T-helper 1 cell treated with Interleukin-12 subunit alpha and Interleukin-12 subunit beta and Interleukin-4 antibody, amounts not matched to agents 30 μg/mL and 1 μg/mL, for 36 hours (primary cell): Measurements from ENCODE around the gene ASB16.
A peak's percentile ranks its signal among the peaks of the same experiment; 100 is the strongest.

ENCODE experiments used
- H3K27ac Mint-ChIP-seq: one replicate; pipeline ENCODE4 v1.8.0; 2021; ENCODE audit warnings: mild to moderate bottlenecking, mixed read lengths
- H3K27me3 Mint-ChIP-seq: one replicate; pipeline ENCODE4 v1.8.0; 2021; ENCODE audit warnings: low read depth, mixed read lengths
- H3K36me3 Mint-ChIP-seq: one replicate; pipeline ENCODE4 v1.8.0; 2021; ENCODE audit warnings: low read depth, mixed read lengths
- H3K4me1 Mint-ChIP-seq: one replicate; pipeline ENCODE4 v1.8.0; 2021; ENCODE audit warnings: low read depth, mixed read lengths
- H3K4me3 Mint-ChIP-seq: one replicate; pipeline ENCODE4 v1.8.0; 2021; ENCODE audit warnings: mild to moderate bottlenecking, moderate library complexity, mixed read lengths
- H3K9me3 Mint-ChIP-seq: one replicate; pipeline ENCODE4 v1.8.0; 2021; ENCODE audit warnings: mixed read lengths

The ASB16 gene

DNA sequence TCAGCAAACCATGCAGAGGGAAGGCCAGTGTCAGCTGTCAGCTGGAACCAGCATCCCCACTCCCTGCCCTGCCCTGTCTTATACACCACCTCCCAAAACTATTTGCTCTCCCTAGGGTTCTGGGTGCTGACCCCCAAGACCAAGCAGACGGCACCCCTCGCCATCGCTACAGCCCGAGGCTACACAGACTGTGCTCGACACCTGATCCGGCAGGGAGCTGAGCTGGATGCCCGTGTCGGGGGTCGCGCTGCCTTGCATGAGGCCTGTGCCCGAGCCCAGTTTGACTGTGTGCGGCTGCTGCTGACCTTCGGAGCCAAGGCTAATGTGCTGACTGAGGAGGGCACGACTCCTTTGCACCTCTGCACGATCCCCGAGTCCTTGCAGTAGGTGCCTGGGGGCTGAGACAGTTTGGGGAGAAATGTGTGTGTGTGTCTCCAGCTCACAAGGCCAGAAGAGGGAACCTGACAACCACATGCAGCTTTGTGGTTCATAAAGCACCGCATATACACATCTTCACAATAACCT lies 1.5 kb downstream of the ASB16 start:
- Mint-ChIP-seq H3K36me3 (peaks cover 12% of the 10 kb centered on the region), H3K9me3 (no peaks in the 10 kb centered on the region), H3K4me1 (peaks cover 10% of the 10 kb centered on the region), H3K4me3 (no peak overlapping the region), H3K27me3 (no peaks in the 10 kb centered on the region), H3K27ac (no peak overlapping the region)

DNA sequence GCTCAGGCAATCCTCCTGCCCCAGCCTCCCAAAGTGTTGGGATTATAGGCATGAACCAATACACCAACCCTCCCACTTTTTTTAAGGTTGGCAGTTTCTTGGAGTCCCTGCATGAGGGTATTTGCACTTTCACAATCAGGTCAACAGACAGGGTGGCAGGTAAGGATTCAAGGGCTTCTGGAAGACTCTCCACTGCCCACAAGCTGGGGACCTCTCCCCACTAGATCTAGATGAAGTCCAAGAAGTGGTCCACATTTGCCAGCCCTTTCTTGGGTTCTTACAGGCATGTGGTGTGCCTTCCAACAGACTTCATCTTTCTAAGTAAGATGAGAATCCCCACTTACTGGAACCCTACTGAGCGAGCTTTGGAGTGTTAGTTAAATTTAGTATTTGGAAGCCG lies 3.9 kb downstream of the ASB16 start:
- H3K4me3 Mint-ChIP-seq, result no peak overlapping the region
- H3K4me1 Mint-ChIP-seq, result peaks cover 1% of the 10 kb centered on the region
- H3K36me3 Mint-ChIP-seq, result peaks cover 19% of the 10 kb centered on the region
- H3K27me3 Mint-ChIP-seq, result no peaks in the 10 kb centered on the region
- no peaks in the 10 kb centered on the region for H3K9me3 Mint-ChIP-seq
- peak overlapping the region; percentile 15 for H3K27ac Mint-ChIP-seq

DNA sequence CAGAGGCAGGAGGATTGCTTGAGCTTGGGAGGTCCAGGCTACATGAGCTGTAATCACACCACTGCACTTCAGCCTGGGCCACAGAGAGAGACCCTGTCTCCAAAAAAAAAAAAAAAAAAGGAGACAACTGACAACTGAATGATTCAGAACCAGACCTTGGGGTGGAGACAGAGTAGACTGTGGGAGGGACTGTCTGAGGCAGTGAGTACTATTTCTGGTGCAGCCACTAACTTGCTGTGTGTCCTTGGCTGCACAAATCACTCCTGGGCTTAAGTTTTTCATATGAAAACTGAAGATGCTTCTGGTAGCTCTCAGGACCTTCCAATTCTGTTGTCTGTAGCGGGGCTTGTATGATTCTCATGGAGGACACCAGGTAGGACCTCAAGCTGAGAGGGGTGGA lies 5.8 kb downstream of the ASB16 start:
- no peak overlapping the region for H3K4me3 Mint-ChIP-seq
- no peak overlapping the region for H3K27ac Mint-ChIP-seq
- no peaks in the 10 kb centered on the region for H3K4me1 Mint-ChIP-seq
- H3K36me3 Mint-ChIP-seq, result peaks cover 19% of the 10 kb centered on the region
- no peaks in the 10 kb centered on the region for H3K27me3 Mint-ChIP-seq
- no peaks in the 10 kb centered on the region for H3K9me3 Mint-ChIP-seq

DNA sequence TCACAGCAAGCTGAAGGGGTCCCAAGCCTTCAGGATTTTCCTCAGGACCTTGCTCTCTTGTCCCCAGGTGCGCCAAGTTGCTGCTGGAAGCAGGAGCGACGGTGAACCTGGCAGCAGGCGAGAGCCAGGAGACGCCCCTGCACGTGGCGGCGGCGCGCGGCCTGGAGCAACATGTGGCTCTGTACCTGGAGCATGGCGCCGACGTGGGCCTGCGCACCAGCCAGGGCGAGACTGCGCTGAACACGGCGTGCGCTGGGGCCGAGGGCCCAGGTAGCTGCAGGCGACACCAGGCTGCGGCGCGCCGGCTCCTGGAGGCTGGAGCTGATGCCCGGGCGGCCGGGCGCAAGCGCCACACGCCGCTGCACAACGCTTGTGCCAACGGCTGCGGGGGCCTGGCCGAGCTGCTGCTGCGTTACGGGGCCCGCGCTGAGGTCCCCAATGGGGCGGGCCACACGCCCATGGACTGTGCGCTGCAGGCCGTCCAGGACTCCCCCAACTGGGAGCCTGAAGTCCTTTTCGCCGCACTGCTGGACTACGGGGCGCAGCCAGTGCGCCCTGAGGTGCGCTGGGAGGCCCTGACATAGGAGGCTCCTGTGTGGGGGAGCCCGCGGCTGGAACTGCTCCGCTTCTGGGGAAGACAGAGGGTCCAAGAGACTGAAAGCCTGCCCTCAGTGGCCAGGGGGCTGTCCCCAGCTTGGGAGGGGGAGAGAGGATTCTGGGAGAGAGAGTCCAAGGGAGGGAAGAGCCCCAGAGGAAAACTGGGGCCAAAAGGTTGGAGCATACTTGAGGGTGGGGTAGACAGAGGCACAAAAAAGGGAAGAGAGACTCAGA lies 6.4 kb downstream of the ASB16 start:
- no peaks in the 10 kb centered on the region for H3K27me3 Mint-ChIP-seq
- H3K9me3 Mint-ChIP-seq, result no peaks in the 10 kb centered on the region
- no peak overlapping the region for H3K4me3 Mint-ChIP-seq
- peaks cover 2% of the 10 kb centered on the region for H3K4me1 Mint-ChIP-seq
- no peak overlapping the region for H3K27ac Mint-ChIP-seq
- H3K36me3 Mint-ChIP-seq, result peaks cover 22% of the 10 kb centered on the region

DNA sequence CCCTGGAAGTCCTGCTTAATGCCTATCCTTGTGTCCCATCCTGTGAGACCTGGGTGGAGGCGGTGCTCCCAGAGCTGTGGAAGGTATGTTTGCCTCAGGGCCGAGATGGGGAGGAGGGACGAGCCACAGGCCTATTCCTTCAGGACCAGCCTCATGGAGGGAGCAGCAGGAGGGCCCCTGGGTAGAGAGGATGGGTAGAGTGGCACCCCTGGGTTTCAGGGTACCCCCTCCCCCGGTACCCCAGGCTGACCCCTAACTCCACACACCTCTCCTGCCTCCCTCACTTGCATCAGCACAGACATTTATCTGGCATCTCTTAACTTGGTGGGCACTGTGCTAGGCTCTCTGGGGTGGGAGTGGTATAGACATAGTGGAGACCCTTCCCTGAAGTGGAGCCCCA lies 7.1 kb downstream of the ASB16 start:
- no peaks in the 10 kb centered on the region for H3K9me3 Mint-ChIP-seq
- H3K4me1 Mint-ChIP-seq, result peaks cover 5% of the 10 kb centered on the region
- H3K27ac Mint-ChIP-seq, result no peak overlapping the region
- H3K36me3 Mint-ChIP-seq, result peaks cover 25% of the 10 kb centered on the region
- no peak overlapping the region for H3K4me3 Mint-ChIP-seq
- no peaks in the 10 kb centered on the region for H3K27me3 Mint-ChIP-seq

DNA sequence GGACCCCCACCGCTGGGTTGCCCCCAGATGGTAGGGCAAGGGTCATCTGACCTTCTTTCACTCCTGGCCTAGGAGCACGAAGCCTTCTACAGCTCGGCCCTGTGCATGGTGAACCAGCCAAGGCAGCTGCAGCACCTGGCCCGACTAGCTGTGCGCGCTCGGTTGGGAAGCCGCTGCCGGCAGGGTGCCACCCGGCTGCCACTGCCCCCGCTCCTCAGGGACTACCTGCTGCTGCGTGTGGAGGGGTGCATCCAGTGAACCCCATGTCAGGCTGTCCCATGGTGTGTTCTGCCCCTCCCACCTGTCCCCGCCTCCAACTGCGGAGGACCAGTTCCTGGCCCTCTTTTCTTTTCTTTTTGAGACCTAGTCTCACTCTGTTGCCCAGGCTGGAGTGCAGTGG lies 7.6 kb downstream of the ASB16 start:
- H3K4me3 Mint-ChIP-seq, result no peak overlapping the region
- no peaks in the 10 kb centered on the region for H3K27me3 Mint-ChIP-seq
- H3K9me3 Mint-ChIP-seq, result no peaks in the 10 kb centered on the region
- H3K27ac Mint-ChIP-seq, result no peak overlapping the region
- H3K36me3 Mint-ChIP-seq, result peaks cover 25% of the 10 kb centered on the region
- peaks cover 5% of the 10 kb centered on the region for H3K4me1 Mint-ChIP-seq

DNA sequence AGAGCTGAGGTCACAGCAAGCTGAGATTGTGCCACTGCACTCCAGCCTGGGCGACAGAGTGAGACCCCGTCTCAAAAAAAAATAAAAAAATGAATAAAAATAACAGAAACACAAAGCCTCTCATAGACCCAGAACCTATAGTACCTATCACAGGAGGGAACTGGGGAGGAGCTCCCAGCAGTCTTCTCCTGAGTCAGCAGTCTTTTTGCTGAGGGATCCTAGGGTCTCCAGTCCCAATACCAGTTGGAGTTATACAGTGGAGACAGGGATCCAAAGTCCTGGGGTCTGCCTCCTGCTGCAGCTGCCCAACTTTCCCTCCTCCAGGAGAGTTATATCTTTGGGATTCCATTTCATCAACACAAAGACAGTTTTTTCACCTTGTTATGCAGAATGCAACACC lies 12.5 kb downstream of the ASB16 start:
- peaks cover 17% of the 10 kb centered on the region for H3K36me3 Mint-ChIP-seq
- no peak overlapping the region for H3K4me3 Mint-ChIP-seq
- no peaks in the 10 kb centered on the region for H3K9me3 Mint-ChIP-seq
- no peak overlapping the region for H3K27ac Mint-ChIP-seq
- H3K27me3 Mint-ChIP-seq, result no peaks in the 10 kb centered on the region
- peaks cover 30% of the 10 kb centered on the region for H3K4me1 Mint-ChIP-seq

DNA sequence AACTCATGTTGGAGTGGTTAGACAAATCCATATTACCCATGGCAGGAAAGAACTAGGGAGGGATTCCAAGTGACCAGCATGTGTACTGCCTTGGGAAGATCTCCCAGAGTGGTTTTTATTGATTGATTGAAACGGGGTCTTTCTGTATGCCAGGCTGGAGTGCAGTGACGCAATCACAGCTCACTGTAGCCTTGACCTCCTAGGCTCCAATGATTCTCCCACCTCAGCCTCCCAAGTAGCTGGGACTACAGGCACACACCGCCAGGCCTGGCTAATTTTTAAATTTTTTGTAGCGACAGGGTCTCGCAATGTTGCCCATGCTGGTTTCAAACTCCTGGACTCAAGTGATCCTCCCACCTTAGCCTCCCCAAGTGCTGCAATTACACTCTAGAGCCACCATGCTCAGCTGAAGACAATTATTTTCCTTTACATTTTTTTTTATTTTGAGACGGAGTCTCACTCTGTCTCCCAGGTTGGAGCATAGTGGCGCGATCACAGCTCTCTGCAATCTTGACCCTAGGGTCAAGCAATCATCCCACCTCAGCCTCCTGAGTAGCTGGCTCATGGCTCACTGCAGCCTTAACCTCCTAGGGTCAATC lies 13.8 kb downstream of the ASB16 start:
- Mint-ChIP-seq H3K27ac (no peak overlapping the region), H3K9me3 (no peaks in the 10 kb centered on the region), H3K36me3 (peaks cover 12% of the 10 kb centered on the region), H3K27me3 (no peaks in the 10 kb centered on the region), H3K4me3 (no peak overlapping the region), H3K4me1 (peaks cover 36% of the 10 kb centered on the region)

DNA sequence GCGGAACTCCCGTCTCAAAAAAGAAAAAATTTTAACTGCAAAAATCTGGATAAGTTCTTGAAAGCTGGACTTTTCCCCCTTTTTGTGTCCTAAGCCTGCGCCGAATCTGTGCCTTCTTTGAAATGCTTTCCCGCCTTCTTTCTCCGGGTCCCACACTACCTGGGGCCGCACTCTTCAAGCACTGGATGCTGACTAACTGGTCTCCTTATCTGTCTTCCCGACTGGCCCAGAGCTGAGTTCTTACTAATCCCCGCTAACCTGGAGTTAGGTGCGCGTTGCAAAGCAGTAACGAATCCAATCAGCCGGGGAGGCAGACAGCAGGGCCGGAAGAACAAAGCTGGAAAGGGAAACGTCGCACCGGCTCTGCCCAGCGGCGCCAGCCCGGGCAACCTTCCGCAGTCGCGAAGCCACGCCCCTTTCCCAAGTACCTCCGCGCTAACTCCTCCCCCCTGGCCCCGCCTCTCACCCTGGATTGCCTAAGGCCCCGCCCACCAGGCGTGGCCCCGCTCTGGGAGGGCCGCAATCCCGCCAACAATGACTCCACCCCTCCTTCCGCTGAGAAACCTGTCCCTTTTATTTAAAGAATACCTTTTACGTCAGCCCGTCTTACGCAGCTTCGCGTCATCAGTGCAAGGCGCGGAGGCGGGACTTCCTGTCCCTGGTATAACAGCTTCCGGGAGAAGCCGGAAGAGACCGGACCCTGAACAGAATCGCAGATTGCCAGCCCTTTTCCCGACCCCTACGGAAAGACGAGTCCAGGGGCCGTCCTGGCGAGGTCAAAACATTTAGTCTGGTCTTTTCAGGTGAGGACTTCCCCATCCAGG lies 16.0 kb downstream of the ASB16 start, which contains the start of gene TMUB2:
TMUB2 (plus strand) TSS at position 666 of the 824 bp plus-strand sequence. CDS start 737 bp downstream, outside the sequence.
- H3K4me1 Mint-ChIP-seq, result peaks cover 36% of the 10 kb centered on the region
- no peaks in the 10 kb centered on the region for H3K27me3 Mint-ChIP-seq
- H3K27ac Mint-ChIP-seq, result peak within 1 kb of the TSS; percentile 99
- peak within 1 kb of the TSS; percentile 99 for H3K4me3 Mint-ChIP-seq
- peaks cover 23% of the 10 kb centered on the region for H3K36me3 Mint-ChIP-seq
- no peaks in the 10 kb centered on the region for H3K9me3 Mint-ChIP-seq

DNA sequence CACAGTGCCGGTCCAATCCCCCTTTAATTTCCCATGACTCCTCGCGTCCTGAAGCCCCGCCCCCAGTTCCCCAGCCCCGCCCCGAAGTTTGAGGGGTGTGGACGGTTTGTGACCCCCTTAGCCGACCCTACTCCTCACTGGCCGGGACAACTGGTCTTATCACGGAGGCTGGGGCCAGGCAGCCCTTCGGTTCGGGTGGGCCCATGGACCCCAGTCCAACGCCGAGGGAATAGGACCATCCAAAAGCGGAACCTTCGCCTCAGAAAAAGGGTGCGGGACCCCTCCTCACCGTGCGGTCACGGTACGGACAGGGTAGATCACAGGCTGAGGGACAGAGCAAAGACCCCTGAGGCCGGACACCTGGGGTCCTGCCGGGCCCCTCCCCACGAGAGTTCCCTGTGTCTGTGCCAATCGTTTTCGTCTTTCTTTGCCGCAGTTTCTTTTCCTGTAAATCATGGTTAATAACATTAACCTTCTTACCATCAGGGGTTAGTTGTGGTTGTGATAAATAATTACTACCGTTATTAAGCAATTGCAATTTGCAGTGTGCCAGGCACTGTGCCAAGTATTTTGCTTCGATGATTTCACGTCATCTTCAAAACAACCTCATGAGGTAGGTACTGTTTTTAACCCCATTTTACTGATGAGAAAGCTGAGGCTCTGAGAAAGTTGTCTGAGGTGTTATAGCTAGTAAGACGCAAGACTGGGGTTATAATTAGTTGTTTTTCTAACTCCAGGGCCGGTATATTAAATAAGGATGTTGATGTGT lies 16.8 kb downstream of the ASB16 start:
- Mint-ChIP-seq H3K27ac (peak overlapping the region; percentile 99), H3K36me3 (peaks cover 18% of the 10 kb centered on the region), H3K4me1 (peaks cover 31% of the 10 kb centered on the region), H3K27me3 (no peaks in the 10 kb centered on the region), H3K4me3 (peak overlapping the region; percentile 99), H3K9me3 (no peaks in the 10 kb centered on the region)

DNA sequence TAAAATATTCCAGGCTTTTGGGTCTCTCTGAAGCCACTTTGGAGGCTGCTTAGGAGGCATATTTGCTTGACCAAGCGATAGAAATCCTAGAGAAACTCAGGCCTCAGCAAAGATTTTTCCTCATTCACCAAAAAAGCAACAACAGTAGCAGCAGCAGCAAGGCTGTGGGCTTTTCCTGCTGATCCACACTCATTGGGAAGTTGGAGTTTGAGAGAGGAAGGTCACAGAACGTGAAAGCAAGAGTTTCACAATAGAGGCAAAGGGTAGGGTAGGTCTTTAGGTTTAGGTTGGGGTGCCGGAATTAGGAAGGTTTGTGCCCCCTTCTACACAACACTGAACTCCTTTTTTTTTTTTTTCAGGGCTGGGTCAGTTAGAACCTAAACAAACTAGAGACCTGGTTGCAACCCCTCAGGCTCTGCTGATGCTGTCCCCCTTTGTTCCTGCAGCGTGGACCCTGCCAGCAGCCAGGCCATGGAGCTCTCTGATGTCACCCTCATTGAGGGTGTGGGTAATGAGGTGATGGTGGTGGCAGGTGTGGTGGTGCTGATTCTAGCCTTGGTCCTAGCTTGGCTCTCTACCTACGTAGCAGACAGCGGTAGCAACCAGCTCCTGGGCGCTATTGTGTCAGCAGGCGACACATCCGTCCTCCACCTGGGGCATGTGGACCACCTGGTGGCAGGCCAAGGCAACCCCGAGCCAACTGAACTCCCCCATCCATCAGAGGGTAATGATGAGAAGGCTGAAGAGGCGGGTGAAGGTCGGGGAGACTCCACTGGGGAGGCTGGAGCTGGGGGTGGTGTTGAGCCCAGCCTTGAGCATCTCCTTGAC lies 18.3 kb downstream of the ASB16 start:
- H3K9me3 Mint-ChIP-seq, result no peaks in the 10 kb centered on the region
- peaks cover 29% of the 10 kb centered on the region for H3K4me1 Mint-ChIP-seq
- peak overlapping the region; percentile 99 for H3K4me3 Mint-ChIP-seq
- H3K27ac Mint-ChIP-seq, result peak overlapping the region; percentile 99
- H3K36me3 Mint-ChIP-seq, result peaks cover 20% of the 10 kb centered on the region
- no peaks in the 10 kb centered on the region for H3K27me3 Mint-ChIP-seq

DNA sequence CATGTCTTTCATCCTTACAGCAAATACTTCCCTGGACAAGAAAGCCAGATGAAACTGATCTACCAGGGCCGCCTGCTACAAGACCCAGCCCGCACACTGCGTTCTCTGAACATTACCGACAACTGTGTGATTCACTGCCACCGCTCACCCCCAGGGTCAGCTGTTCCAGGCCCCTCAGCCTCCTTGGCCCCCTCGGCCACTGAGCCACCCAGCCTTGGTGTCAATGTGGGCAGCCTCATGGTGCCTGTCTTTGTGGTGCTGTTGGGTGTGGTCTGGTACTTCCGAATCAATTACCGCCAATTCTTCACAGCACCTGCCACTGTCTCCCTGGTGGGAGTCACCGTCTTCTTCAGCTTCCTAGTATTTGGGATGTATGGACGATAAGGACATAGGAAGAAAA lies 20.0 kb downstream of the ASB16 start:
- Mint-ChIP-seq H3K27ac (no peak overlapping the region), H3K36me3 (peaks cover 31% of the 10 kb centered on the region), H3K4me3 (no peak overlapping the region), H3K27me3 (no peaks in the 10 kb centered on the region), H3K4me1 (peaks cover 21% of the 10 kb centered on the region), H3K9me3 (no peaks in the 10 kb centered on the region)

DNA sequence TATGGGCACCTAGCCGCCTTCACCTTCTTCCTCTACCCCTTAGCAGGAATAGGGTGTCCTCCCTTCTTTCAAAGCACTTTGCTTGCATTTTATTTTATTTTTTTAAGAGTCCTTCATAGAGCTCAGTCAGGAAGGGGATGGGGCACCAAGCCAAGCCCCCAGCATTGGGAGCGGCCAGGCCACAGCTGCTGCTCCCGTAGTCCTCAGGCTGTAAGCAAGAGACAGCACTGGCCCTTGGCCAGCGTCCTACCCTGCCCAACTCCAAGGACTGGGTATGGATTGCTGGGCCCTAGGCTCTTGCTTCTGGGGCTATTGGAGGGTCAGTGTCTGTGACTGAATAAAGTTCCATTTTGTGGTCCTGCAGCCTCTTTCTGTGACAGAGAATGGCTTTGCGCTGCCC lies 20.9 kb downstream of the ASB16 start:
- no peak overlapping the region for H3K4me3 Mint-ChIP-seq

More for the DNA sequence above, 20.9 kb downstream of the ASB16 start:
- Mint-ChIP-seq H3K27ac (no peak overlapping the region), H3K4me1 (peaks cover 19% of the 10 kb centered on the region), H3K36me3 (peaks cover 36% of the 10 kb centered on the region), H3K27me3 (no peaks in the 10 kb centered on the region), H3K9me3 (no peaks in the 10 kb centered on the region)
